DMS153 treated with DMSO at 0.1 percent for 48 hours (cell line): ENCODE results near the gene FAM174B.

Experiments used
- DNase-seq: peaks from one replicate; lab custom pipeline; 2025; ENCODE audit not compliant: unreplicated experiment; lab: John Stamatoyannopoulos, UW

Gene FAM174B

DNA sequence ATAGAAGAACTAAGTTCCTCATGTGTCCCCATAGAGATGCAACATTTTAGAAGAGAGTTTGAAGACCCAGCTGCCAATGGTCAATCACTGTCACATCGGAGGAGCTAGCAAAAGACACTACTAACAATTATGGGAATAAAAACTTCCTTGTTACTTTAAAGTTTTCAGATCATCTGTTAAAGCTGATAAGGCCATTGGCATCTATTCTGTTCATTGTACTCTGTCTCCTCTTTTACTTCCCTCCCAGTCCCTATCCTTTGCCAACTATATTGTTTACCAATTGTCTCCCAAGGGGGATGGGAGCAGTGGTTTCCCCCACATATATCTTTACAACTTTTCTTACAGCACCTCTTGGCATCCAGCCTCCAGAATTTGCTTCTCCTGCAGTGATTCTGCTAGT is 81.0 kb downstream of the FAM174B start:
- no peak for DNase-seq

DNA sequence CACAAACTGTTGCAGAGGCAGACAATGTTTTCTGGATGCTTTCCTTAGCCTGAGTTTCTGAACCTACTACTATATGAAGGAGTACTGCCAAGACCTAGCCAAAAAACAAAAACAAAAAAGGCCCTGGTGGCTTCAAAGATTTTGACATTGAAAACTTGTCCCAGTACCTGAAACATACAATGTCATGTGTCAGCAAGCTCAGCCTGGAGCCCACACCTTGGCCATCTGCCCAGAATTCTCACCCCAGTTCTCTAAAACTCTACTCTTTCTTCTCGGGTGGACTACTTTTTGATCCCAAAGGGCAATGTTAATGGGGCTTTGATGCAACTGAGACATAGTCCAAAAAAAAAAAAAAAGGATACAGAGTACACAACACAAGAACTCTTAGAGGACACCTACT is 81.4 kb downstream of the FAM174B start:
- no peak for DNase-seq

DNA sequence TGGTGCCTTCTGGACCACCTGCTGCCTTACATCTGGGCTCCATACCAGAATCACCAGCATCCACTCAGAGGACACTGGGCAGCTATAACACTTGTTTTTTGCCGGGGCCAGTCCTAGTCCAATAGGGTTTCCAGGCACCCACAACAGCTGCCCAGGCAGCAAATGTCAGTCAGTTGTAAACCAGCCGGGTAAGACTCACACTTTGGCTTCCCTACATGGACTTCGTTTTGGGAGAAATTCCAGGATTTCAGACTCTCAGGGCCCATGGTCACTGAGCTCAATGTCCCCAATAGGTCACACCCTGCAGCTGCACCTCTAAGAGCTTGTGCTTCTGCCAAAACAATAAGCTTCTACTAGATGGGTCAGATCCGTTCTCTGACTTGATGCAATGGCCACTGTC is 83.8 kb downstream of the FAM174B start:
- DNase-seq = no peak

- DNase-seq = no peak
Measured at GRCh38 chr15:92570391-92570790, 85.2 kb downstream of the FAM174B start.

- DNase-seq = no peak
Measured at GRCh38 chr15:92569778-92570177, 85.8 kb downstream of the FAM174B start.
